Prostate gland (tissue), 2 donors: Measurements from ENCODE around the gene RNF121.

Source experiments
- POLR2A ChIP-seq: fragments of 450-650 bp; IDR thresholded peaks from one replicate; pipeline ENCODE4 v1.6.1; 2016; ENCODE audit warnings: antibody characterized with exemption, mild to moderate bottlenecking
- POLR2AphosphoS5 ChIP-seq: sonication (generic); formaldehyde crosslinking; IDR thresholded peaks from one replicate; pipeline ENCODE4 v1.6.1; 2017; ENCODE audit warnings: antibody characterized with exemption
- TF ChIP-seq, protein P1 (sequence below), 4 experiments: fragments of 200-600 bp in 2 of 4; fragments of 450-650 bp in 2 of 4; sonication (generic) in 2 of 4; IDR thresholded peaks; 1 replicate in 3 of 4; 2 replicates in 1 of 4; pipeline ENCODE4 v1.5.1; 2016 to 2019; ENCODE audit warnings: antibody characterized with exemption in 4 of 4, mild to moderate bottlenecking in 2 of 4, moderate library complexity in 2 of 4

DNA sequence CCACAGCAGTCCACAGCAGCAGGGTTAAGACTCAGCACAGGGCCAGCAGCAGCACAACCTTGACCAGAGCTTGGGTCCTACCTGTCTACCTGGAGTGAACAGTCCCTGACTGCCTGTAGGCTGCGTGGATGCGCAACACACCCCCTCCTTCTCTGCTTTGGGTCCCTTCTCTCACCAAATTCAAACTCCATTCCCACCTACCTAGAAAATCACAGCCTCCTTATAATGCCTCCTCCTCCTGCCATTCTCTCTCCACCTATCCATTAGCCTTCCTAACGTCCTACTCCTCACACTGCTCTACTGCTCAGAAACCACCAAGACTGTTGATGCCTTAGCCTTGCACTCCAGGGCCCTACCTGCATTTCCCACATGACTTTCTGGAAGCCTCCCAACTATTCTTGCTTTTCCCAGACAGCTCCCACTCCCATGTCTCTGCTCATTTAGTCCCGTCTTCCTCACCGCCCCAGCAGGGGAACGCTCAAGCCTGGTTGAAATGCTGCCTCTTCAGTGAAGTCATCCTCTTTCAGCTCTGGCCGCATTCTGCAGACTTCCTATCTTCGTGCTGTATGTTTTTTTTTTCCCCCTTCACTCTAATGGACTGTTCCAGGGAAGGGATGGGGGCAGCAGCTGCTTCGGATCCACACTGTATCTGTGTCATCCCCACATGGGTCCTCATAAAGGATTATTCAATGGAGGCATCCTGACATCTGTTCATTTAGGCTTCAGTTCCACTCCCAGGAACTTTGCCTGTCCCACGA is 73.2 kb downstream of the RNF121 start:
- TF ChIP-seq POLR2A (no peak), POLR2AphosphoS5 (no peak)
- TF ChIP-seq, protein P1, sequence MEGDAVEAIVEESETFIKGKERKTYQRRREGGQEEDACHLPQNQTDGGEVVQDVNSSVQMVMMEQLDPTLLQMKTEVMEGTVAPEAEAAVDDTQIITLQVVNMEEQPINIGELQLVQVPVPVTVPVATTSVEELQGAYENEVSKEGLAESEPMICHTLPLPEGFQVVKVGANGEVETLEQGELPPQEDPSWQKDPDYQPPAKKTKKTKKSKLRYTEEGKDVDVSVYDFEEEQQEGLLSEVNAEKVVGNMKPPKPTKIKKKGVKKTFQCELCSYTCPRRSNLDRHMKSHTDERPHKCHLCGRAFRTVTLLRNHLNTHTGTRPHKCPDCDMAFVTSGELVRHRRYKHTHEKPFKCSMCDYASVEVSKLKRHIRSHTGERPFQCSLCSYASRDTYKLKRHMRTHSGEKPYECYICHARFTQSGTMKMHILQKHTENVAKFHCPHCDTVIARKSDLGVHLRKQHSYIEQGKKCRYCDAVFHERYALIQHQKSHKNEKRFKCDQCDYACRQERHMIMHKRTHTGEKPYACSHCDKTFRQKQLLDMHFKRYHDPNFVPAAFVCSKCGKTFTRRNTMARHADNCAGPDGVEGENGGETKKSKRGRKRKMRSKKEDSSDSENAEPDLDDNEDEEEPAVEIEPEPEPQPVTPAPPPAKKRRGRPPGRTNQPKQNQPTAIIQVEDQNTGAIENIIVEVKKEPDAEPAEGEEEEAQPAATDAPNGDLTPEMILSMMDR (IDR thresholded peaks at IDR 0.05) = no peak
